ENCODE results near the gene RBMS3.

The RBMS3 gene

GRCh38 chr3:29731050-29731449 is 450.2 kb downstream of the RBMS3 start:
- DNase-seq (ENCODE audit: low read depth): no peak

GRCh38 chr3:29741231-29741630 is 460.4 kb downstream of the RBMS3 start:
- no peak for DNase-seq (ENCODE audit: low read depth)

DNA sequence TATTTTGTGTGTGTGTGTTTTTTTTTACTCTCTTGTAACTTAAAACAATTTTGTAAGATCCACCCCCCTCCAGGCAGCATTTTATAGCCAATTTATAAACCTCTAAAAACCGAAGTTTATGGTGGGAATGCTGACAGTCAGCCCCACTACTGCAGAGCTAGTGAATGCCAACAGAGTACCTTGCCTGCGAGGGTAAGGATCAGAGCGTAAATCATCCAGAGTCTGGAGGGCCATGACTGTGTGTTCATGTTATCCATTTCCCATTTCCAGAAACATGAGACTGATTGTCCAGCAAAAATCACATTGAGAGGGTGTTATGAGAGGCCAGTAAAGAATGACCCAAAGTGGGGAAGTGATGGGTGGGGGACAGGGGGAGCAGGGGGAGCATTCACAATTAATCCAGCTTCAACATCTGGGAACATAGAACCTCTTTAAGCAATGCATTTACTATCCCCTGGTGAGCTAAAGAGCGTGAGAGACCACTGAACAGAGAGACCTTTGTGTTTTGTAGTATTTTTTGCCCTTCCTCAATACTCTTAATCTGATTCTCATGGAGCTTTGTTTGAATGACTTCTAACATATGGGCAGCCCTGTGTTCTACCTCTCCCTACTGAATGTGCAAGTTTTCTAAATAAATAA is 464.5 kb downstream of the RBMS3 start:
- DNase-seq (ENCODE audit: low read depth): no peak

DNA sequence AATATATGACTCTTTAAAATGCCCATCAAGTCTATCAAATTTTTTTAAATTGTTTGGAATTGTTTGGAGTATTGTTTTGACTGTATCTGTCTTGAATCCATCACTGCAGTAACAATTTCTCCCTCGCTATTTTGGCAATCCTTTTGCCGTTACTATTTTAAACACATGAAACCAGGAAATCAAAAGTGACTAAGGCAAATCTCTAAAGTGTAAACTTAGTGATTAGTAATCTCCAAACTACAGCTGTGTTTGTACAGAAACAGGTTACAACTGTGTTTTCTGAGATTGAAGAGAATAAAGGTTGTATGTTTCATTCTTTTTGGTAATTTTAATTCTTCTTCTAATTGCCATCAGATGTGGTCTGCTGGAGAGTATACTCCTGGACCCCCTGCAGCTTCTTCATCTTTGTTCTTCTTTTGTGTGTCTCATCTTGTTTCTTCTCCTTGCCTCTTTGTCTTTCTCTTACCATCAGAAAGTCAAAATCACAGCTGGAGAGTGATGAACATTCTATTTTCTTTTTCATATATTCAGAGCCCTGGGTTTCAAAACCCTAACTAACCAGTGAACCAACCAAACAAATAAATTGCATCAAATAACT is 465.4 kb downstream of the RBMS3 start:
- DNase-seq (ENCODE audit: low read depth): no peak

DNA sequence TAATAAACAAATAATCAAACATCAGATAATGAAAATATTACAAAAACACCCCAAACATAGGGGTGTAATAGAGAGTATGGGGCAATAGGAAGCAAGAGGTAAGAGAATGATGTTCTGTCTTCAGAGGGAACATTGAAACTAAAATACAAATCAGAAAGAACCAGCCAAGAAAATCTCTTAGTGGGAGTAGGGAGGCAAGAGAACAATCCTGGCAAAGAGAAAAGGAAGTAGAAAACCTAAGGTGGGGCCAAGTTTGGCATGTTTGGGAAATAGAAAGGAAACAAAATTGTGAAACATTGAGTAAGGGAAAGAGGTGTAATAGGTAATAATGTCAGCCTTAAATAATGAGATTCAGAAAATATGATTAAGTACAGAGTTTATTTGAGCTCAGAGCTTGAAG is 467.1 kb downstream of the RBMS3 start:
- no peak for DNase-seq (ENCODE audit: low read depth)

DNA sequence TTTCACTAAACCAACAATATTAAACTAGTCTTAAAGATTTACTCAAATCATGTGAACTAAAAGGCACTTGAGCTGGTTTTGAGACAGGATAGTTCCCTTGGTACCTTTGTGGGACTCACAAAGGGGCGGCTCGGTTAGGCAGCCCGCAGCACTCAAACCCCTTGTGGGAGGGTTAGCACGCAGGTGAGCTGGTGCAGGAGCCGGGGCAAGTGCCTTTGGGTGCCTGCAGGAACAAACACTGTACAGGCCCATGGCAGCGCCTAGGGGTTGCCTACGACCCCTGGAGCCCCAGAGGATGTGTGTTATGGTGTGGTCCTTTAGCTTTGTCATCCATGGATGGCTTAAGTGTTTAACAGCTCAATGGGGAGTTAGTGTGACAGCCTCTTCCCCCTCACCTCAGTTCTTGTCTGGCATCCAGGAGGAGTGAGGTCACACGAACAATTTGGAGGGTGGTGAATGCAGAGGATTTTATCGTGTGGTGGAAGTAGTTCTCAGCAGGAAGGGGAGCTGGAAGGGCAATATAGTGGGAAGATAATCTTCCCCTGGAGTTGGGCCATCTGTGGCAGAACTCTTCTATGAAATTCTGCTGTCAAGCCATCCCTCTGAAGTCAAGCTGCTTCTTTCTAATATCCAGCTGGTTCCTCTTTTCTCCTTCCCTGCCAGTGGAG is 470.9 kb downstream of the RBMS3 start:
- DNase-seq (ENCODE audit: low read depth): no peak

DNA sequence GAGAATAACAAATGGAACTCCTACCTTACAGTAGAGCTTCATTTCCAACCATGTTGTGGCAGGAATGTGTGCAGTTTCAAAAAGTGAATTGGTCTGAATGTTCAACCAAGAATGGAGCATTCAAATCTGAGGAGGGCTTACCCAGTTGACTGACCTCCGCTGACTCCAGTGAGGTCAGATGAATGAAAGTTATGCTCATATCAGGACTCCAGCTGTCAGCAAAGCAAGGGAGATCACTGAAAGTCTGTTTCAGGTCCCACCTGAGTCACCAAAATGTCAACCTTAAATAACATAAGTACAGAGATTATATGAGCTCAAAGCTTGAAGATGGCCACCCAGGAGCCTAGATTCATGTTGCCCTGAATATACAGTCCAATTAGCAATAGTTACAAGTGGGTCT is 473.5 kb downstream of the RBMS3 start:
- DNase-seq (ENCODE audit: low read depth): no peak

DNA sequence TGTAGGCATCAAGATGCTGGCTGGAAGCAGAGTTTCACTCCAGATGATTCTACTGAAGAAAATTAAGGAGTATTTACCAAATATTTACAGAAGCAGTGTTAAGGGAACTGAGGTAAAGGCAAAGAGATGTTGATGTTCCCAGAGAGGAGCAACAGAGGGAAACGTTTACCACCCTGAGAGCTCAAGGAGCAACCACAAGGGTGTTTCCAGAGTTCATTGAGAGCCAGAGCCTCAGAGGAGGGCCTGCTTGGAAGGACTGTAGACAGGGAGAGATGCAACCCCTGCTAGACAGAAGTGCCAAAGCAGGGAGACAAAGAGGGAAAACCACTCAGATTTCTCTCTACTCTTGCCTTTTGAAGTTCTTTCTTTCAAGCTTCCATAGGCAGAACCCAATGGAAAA is 474.5 kb downstream of the RBMS3 start:
- DNase-seq (ENCODE audit: low read depth): no peak

GRCh38 chr3:29757054-29757777 is 476.3 kb downstream of the RBMS3 start:
- DNase-seq (ENCODE audit: low read depth): peak; percentile 41

DNA sequence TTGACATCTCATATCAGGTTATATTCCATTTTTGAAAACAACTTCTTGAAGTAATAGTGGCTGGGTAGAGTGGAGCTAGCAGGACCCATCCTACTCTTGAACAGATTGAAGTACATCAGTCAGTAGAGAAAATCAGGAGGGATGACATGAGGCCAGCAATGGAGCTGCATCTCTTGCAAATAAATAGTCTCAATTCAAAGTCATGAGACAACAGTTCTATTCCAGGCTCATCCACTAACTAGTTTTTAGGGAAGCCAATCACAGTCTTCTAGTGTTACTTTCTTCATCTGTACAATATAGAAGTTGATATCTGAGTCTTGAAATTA is 477.2 kb downstream of the RBMS3 start:
- DNase-seq (ENCODE audit: low read depth): no peak

DNA sequence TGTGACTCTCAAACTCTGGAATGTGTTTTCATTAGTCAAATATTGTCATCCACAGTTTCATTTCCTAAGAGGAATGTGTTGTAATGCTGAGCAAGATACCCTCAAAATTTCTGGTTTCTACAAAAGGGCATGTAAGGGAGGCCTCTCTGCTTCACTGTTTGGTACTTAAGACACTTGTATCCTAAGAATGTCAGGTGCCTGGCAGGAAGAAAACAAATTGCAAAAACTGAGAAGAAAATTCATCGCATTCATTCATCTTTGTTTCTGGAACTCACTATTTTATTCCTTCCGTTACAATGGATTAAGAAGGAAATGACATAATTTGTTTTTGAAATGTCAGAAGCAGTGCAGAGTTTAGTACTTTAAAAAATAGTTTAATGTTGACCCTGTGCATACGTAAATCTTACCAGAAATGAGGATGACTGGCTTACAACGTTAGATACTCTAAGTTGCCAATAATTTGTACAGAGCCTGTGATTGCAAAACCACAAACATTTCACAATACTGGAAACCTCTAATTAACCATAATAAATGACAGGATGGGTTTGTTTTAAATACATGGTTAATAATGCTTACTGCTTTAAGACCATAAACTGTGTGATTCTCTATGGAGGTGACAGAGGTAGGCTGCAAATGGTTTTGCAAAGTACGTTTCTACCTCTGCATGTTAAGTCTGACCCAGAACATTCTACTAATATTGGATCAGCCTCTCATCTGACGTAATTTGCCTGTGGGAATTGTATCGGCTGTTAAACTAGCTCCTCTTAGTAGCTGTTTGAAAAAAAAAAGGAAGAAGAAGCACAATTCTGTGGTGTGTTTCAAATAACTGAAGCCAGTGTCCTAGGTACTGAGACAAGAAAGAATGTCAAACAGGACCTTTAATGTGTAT is 477.8 kb downstream of the RBMS3 start:
- DNase-seq (ENCODE audit: low read depth): peak; percentile 74

- peak; percentile 66 for DNase-seq (ENCODE audit: low read depth)
Observed at GRCh38 chr3:29759411-29760225, 478.7 kb downstream of the RBMS3 start.

- DNase-seq (ENCODE audit: low read depth): no peak
Observed at GRCh38 chr3:29760226-29760685, 479.4 kb downstream of the RBMS3 start.

DNA sequence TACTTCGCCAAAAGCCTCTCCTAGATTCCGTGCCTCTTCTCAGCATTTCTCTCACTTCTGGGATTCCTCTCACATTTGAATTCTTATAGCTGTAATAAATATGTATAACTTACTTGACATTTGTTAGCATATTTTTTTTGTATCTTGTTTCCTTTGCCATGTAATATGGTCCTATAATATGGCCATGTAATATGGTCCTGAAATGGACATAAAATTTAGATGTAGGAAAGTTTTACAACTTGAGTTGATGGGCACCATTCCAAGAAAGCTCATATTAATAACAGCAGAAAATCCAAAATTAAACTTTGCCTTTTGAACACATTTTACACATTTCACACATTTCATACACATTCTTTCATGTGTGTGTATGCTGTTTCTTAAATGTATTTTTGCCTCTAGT is 480.6 kb downstream of the RBMS3 start:
- DNase-seq (ENCODE audit: low read depth): no peak

- no peak for DNase-seq (ENCODE audit: low read depth)
Observed at GRCh38 chr3:29763115-29763514, 482.2 kb downstream of the RBMS3 start.

- DNase-seq (ENCODE audit: low read depth): peak; percentile 46
Observed at GRCh38 chr3:29764041-29764440, 483.2 kb downstream of the RBMS3 start.

DNA sequence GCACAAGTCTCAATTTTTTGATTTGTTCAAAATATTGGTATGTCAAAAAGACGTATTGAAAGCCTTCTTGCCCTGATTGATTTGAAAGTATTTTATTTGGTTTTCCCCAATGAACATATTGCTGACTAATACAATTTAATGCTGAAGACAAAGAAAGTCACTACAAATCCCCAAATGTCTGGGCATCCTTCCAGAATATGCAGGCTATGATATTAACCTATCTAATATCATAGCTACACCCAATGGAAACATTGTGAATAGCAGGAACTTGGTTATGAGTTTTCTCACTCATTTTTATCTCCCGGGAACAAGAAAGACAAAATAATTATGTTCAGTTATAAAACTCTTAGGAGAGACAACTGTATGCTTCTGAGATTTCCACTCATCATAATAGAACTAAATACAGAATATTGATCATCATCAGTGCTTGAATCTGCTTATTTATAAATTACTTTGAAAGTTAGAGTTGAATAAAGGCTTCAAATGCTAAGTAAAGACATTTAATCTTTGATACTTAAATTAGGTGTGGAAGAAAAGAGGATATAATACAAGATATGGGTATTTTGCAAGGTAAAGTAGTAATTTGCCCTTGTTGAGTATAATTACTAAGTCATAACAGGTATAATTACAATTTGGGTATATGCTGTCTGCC is 483.9 kb downstream of the RBMS3 start:
- DNase-seq (ENCODE audit: low read depth): peak; percentile 84

DNA sequence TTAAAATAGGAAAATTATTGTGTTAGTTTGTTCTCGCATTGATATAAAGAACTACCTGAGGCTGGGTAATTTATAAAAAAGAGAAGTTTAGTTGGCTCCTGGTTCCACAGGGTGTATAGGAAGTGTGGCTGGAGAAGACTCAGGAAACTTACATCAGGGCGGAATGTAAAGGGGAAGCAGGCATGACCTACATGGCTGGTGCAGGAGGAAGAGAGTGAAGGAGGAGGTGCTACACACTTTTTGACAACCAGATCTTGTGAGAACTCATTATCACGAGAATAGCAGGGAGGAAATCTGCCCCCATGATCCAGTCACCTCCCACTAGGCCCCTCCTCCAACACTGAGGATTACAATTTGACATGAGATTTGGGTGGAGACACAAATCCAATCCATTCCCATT is 490.7 kb downstream of the RBMS3 start:
- no peak for DNase-seq (ENCODE audit: low read depth)

GRCh38 chr3:29772436-29772835 is 491.6 kb downstream of the RBMS3 start:
- DNase-seq (ENCODE audit: low read depth): no peak

- no peak for DNase-seq (ENCODE audit: low read depth)
Observed at GRCh38 chr3:29773481-29773880, 492.6 kb downstream of the RBMS3 start.

DNA sequence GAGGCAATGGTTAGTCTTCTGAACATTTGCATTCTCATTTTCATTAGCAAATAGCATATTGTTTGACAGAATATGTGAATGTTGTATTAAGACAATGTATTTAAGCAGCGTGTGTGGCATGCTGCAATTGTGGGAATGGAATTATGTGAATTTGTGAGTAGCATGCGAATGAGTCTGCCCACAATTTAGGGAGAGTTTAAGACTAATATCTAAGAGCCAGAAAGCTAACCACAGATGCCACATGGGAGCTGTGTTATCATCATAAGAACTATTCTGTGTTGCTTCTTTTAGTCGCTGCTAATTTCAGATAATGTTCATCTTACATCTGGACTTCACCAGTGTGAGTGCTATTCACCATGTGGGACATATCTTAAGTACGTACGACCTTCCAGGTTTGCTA is 494.5 kb downstream of the RBMS3 start:
- no peak for DNase-seq (ENCODE audit: low read depth)
